Stimulated activated memory B cell treated with anti-CD40 and anti-IgM and Interleukin-4, amounts not matched to agents 10 μg/mL and 1 μg/mL and 100 μg/mL, for 72 hours (primary cell): ENCODE measurements around the gene KCNK17.

Experiments
- ATAC-seq: fragments of 150-1000 bp; cut with Tn5 transposase; 2 replicates; pipeline ENCODE4 v1.10.0; 2021
- H3K27ac Mint-ChIP-seq: one replicate; pipeline ENCODE4 v1.8.0; 2022; ENCODE audit warnings: mild to moderate bottlenecking, mixed read lengths
- H3K27me3 Mint-ChIP-seq: one replicate; pipeline ENCODE4 v1.8.0; 2022; ENCODE audit warnings: mixed read lengths
- H3K36me3 Mint-ChIP-seq: one replicate; pipeline ENCODE4 v1.8.0; 2022; ENCODE audit warnings: mixed read lengths
- H3K4me1 Mint-ChIP-seq: one replicate; pipeline ENCODE4 v1.8.0; 2022; ENCODE audit warnings: mixed read lengths
- H3K4me3 Mint-ChIP-seq: one replicate; pipeline ENCODE4 v1.8.0; 2022; ENCODE audit warnings: mild to moderate bottlenecking, moderate library complexity, mixed read lengths
- H3K9me3 Mint-ChIP-seq: one replicate; pipeline ENCODE4 v1.8.0; 2022; ENCODE audit warnings: mixed read lengths

KCNK17 gene

GRCh38 chr6:39274471-39274870, 39.7 kb downstream of the KCNK17 start:
- Mint-ChIP-seq H3K4me3 (no peak overlapping the region), H3K27ac (no peak overlapping the region), H3K4me1 (no peaks in the 10 kb centered on the region), H3K9me3 (no peaks in the 10 kb centered on the region), H3K36me3 (no peaks in the 10 kb centered on the region), H3K27me3 (peaks cover 8% of the 10 kb centered on the region)
- no peak for ATAC-seq

- H3K36me3 Mint-ChIP-seq, result no peaks in the 10 kb centered on the region
- H3K27me3 Mint-ChIP-seq, result peaks cover 8% of the 10 kb centered on the region
- no peaks in the 10 kb centered on the region for H3K9me3 Mint-ChIP-seq
- no peaks in the 10 kb centered on the region for H3K4me1 Mint-ChIP-seq
- H3K4me3 Mint-ChIP-seq, result no peak overlapping the region
- ATAC-seq, result no peak
- no peak overlapping the region for H3K27ac Mint-ChIP-seq
Observed at GRCh38 chr6:39273406-39273821, 40.8 kb downstream of the KCNK17 start.

- no peaks in the 10 kb centered on the region for H3K9me3 Mint-ChIP-seq
- ATAC-seq, result no peak
- H3K4me3 Mint-ChIP-seq, result no peak overlapping the region
- H3K27ac Mint-ChIP-seq, result no peak overlapping the region
- no peaks in the 10 kb centered on the region for H3K4me1 Mint-ChIP-seq
- H3K36me3 Mint-ChIP-seq, result no peaks in the 10 kb centered on the region
- H3K27me3 Mint-ChIP-seq, result peaks cover 8% of the 10 kb centered on the region
Observed at GRCh38 chr6:39269961-39270360, 44.3 kb downstream of the KCNK17 start.

GRCh38 chr6:39268721-39269120, 45.5 kb downstream of the KCNK17 start:
- H3K27me3 Mint-ChIP-seq, result peaks cover 5% of the 10 kb centered on the region
- ATAC-seq, result no peak
- H3K4me1 Mint-ChIP-seq, result no peaks in the 10 kb centered on the region
- H3K9me3 Mint-ChIP-seq, result no peaks in the 10 kb centered on the region
- no peaks in the 10 kb centered on the region for H3K36me3 Mint-ChIP-seq
- H3K4me3 Mint-ChIP-seq, result no peak overlapping the region
- H3K27ac Mint-ChIP-seq, result no peak overlapping the region

GRCh38 chr6:39268171-39268570, 46.0 kb downstream of the KCNK17 start:
- no peak overlapping the region for H3K4me3 Mint-ChIP-seq
- no peaks in the 10 kb centered on the region for H3K4me1 Mint-ChIP-seq
- no peak for ATAC-seq
- no peaks in the 10 kb centered on the region for H3K36me3 Mint-ChIP-seq
- no peaks in the 10 kb centered on the region for H3K9me3 Mint-ChIP-seq
- no peaks in the 10 kb centered on the region for H3K27me3 Mint-ChIP-seq
- no peak overlapping the region for H3K27ac Mint-ChIP-seq

- Mint-ChIP-seq H3K4me1 (no peaks in the 10 kb centered on the region), H3K27ac (no peak overlapping the region), H3K36me3 (no peaks in the 10 kb centered on the region), H3K27me3 (peaks cover 6% of the 10 kb centered on the region), H3K9me3 (no peaks in the 10 kb centered on the region), H3K4me3 (no peak overlapping the region)
- no peak for ATAC-seq
Observed at GRCh38 chr6:39266782-39267355, 47.4 kb downstream of the KCNK17 start.

- no peak overlapping the region for H3K4me3 Mint-ChIP-seq
- H3K27me3 Mint-ChIP-seq, result peaks cover 11% of the 10 kb centered on the region
- H3K36me3 Mint-ChIP-seq, result no peaks in the 10 kb centered on the region
- no peak for ATAC-seq
- no peaks in the 10 kb centered on the region for H3K4me1 Mint-ChIP-seq
- no peaks in the 10 kb centered on the region for H3K9me3 Mint-ChIP-seq
- H3K27ac Mint-ChIP-seq, result no peak overlapping the region
Observed at GRCh38 chr6:39266375-39266774, 47.8 kb downstream of the KCNK17 start.

- H3K9me3 Mint-ChIP-seq, result no peaks in the 10 kb centered on the region
- H3K36me3 Mint-ChIP-seq, result no peaks in the 10 kb centered on the region
- H3K27ac Mint-ChIP-seq, result no peak overlapping the region
- no peaks in the 10 kb centered on the region for H3K4me1 Mint-ChIP-seq
- no peak overlapping the region for H3K4me3 Mint-ChIP-seq
- ATAC-seq, result no peak
- H3K27me3 Mint-ChIP-seq, result peaks cover 40% of the 10 kb centered on the region
Observed at GRCh38 chr6:39263303-39264037, 50.7 kb downstream of the KCNK17 start.

GRCh38 chr6:39261751-39262150, 52.5 kb downstream of the KCNK17 start:
- no peak for ATAC-seq
- no peak overlapping the region for H3K27ac Mint-ChIP-seq
- no peaks in the 10 kb centered on the region for H3K36me3 Mint-ChIP-seq

GRCh38 chr6:39260953-39261352, 53.3 kb downstream of the KCNK17 start:
- no peaks in the 10 kb centered on the region for H3K4me1 Mint-ChIP-seq
- H3K36me3 Mint-ChIP-seq, result no peaks in the 10 kb centered on the region
- no peak for ATAC-seq
- no peak overlapping the region for H3K27ac Mint-ChIP-seq
- peaks cover 53% of the 10 kb centered on the region for H3K27me3 Mint-ChIP-seq
- no peaks in the 10 kb centered on the region for H3K9me3 Mint-ChIP-seq
- H3K4me3 Mint-ChIP-seq, result no peak overlapping the region

More at GRCh38 chr6:39261751-39262150, 52.5 kb downstream of the KCNK17 start:
- H3K9me3 Mint-ChIP-seq, result no peaks in the 10 kb centered on the region
- H3K27me3 Mint-ChIP-seq, result peaks cover 53% of the 10 kb centered on the region
- H3K4me3 Mint-ChIP-seq, result no peak overlapping the region
- no peaks in the 10 kb centered on the region for H3K4me1 Mint-ChIP-seq

GRCh38 chr6:39260456-39260855, 53.8 kb downstream of the KCNK17 start:
- no peaks in the 10 kb centered on the region for H3K4me1 Mint-ChIP-seq
- no peaks in the 10 kb centered on the region for H3K9me3 Mint-ChIP-seq
- H3K27me3 Mint-ChIP-seq, result peaks cover 53% of the 10 kb centered on the region
- H3K27ac Mint-ChIP-seq, result no peak overlapping the region
- no peak overlapping the region for H3K4me3 Mint-ChIP-seq
- no peaks in the 10 kb centered on the region for H3K36me3 Mint-ChIP-seq
- no peak for ATAC-seq

GRCh38 chr6:39256294-39256940, 57.8 kb downstream of the KCNK17 start:
- Mint-ChIP-seq H3K9me3 (peaks cover 6% of the 10 kb centered on the region), H3K27ac (no peak overlapping the region), H3K4me3 (no peak overlapping the region), H3K36me3 (no peaks in the 10 kb centered on the region), H3K4me1 (no peaks in the 10 kb centered on the region), H3K27me3 (peaks cover 69% of the 10 kb centered on the region)
- ATAC-seq, result no peak

GRCh38 chr6:39254999-39255535, 59.2 kb downstream of the KCNK17 start:
- ATAC-seq, result no peak
- Mint-ChIP-seq H3K9me3 (peaks cover 6% of the 10 kb centered on the region), H3K4me1 (no peaks in the 10 kb centered on the region), H3K27ac (no peak overlapping the region), H3K27me3 (peaks cover 55% of the 10 kb centered on the region), H3K36me3 (no peaks in the 10 kb centered on the region), H3K4me3 (no peak overlapping the region)

GRCh38 chr6:39251406-39251805, 62.8 kb downstream of the KCNK17 start:
- H3K36me3 Mint-ChIP-seq, result no peaks in the 10 kb centered on the region
- peaks cover 6% of the 10 kb centered on the region for H3K9me3 Mint-ChIP-seq
- ATAC-seq, result no peak
- peaks cover 26% of the 10 kb centered on the region for H3K27me3 Mint-ChIP-seq
- H3K27ac Mint-ChIP-seq, result no peak overlapping the region
- H3K4me1 Mint-ChIP-seq, result peaks cover 6% of the 10 kb centered on the region
- no peak overlapping the region for H3K4me3 Mint-ChIP-seq

GRCh38 chr6:39250507-39250906, 63.7 kb downstream of the KCNK17 start:
- no peak for ATAC-seq
- Mint-ChIP-seq H3K4me3 (no peak overlapping the region), H3K27me3 (peaks cover 26% of the 10 kb centered on the region), H3K4me1 (peaks cover 6% of the 10 kb centered on the region), H3K27ac (no peak overlapping the region), H3K36me3 (no peaks in the 10 kb centered on the region), H3K9me3 (peaks cover 6% of the 10 kb centered on the region)

- Mint-ChIP-seq H3K27ac (no peak overlapping the region), H3K9me3 (no peaks in the 10 kb centered on the region), H3K4me1 (peaks cover 6% of the 10 kb centered on the region), H3K4me3 (no peak overlapping the region), H3K36me3 (no peaks in the 10 kb centered on the region), H3K27me3 (peaks cover 17% of the 10 kb centered on the region)
- no peak for ATAC-seq
Observed at GRCh38 chr6:39249278-39249677, 64.9 kb downstream of the KCNK17 start.
